GM12878 (cell line): ENCODE measurements around the gene REXO1. TPM values are rescaled to one million over a fixed set of nuclear protein-coding genes. Genes with fewer than 3 reads are reported as not detected.

Source experiments
- ATAC-seq: fragments of 200-7000 bp; cut with Tn5 transposase; 3 replicates; pipeline ENCODE4 v1.9.1; 2020; ENCODE audit warnings: mild to moderate bottlenecking, moderate library complexity
- BruUV-seq: library from RNA; stranded (reverse); fragments of 400-500 nt; replicated peaks from 2 replicates; lab custom pipeline; 2021; lab: Mats Ljungman, UMichigan
- CTCF ChIA-PET: fragments of 300-600 bp; sonication (Branson Sonifier 250); formaldehyde crosslinking; extraction: SDS; loops from one replicate; lab custom pipeline; 2021; ENCODE audit warnings: inconsistent platforms; lab: Yijun Ruan, JAX
- POLR2A ChIA-PET: fragments of 350-600 bp; formaldehyde crosslinking; extraction: SDS; loops from one replicate; lab custom pipeline; 2021; ENCODE audit warnings: inconsistent platforms; lab: Charles Lee
- RAD21 ChIA-PET: fragments of 300-600 bp; sonication (Branson Sonifier 250); formaldehyde crosslinking; loops from one replicate; lab custom pipeline; 2023; ENCODE audit warnings: antibody characterized with exemption; ENCODE audit not compliant: unreplicated experiment; lab: Charles Lee
- SMC1A ChIA-PET: fragments of 300-600 bp; sonication (Branson Sonifier 250); formaldehyde crosslinking; loops from one replicate; lab custom pipeline; 2023; ENCODE audit not compliant: unreplicated experiment, uncharacterized antibody; lab: Charles Lee
- DNase-seq: peaks from one replicate; pipeline ENCODE4 v3.0.0-alpha.2; 2011; ENCODE audit warnings: low read depth, low spot score
- FAIRE-seq: peaks from 3 replicates; lab custom pipeline; 2011; peaks lifted over from hg19 to GRCh38; lab: Jason Lieb, UNC
- H2AFZ ChIP-seq: 2 replicates; pipeline ENCODE4 v1.6.0; 2011; ENCODE audit warnings: low read depth, low read length, control low read depth; ENCODE audit not compliant: control insufficient read depth
- H3K27ac ChIP-seq: 2 replicates; pipeline ENCODE4 v1.5.1; 2011; ENCODE audit warnings: control low read depth; ENCODE audit not compliant: control insufficient read depth, insufficient read depth
- H3K27me3 ChIP-seq, 2 experiments: replicated peaks in 1 of 2; 2 replicates each; pipeline versions ENCODE4 v1.6.0 to v1.6.1; 2011; ENCODE audit warnings: low read length in 1 of 2; ENCODE audit not compliant: control insufficient read depth in 2 of 2, insufficient read depth in 2 of 2
- H3K36me3 ChIP-seq, 2 experiments: 2 replicates each; pipeline ENCODE4 v1.5.1; 2011; ENCODE audit warnings: low read length in 1 of 2; ENCODE audit not compliant: control insufficient read depth in 2 of 2, insufficient read depth in 2 of 2
- H3K4me1 ChIP-seq: 2 replicates; pipeline ENCODE4 v1.6.1; 2011; ENCODE audit warnings: mild to moderate bottlenecking, low read length, moderate library complexity, mixed read lengths; ENCODE audit not compliant: control insufficient read depth, insufficient read depth
- H3K4me2 ChIP-seq: 2 replicates; pipeline ENCODE4 v1.6.0; 2011; ENCODE audit warnings: control low read depth; ENCODE audit not compliant: control insufficient read depth, insufficient read depth
- H3K4me3 ChIP-seq: fragments of 200-600 bp; sonication (generic); 2 replicates; pipeline ENCODE4 v1.5.1; 2016
- H3K79me2 ChIP-seq: 2 replicates; pipeline ENCODE4 v1.6.0; 2011; ENCODE audit warnings: low read length; ENCODE audit not compliant: control insufficient read depth, insufficient read depth
- H3K9ac ChIP-seq: 2 replicates; pipeline ENCODE4 v1.8.0; 2011; ENCODE audit warnings: low read length, control low read depth, mixed read lengths; ENCODE audit not compliant: control insufficient read depth, insufficient read depth
- H3K9me3 ChIP-seq: replicated peaks from 3 replicates; pipeline ENCODE4 v1.5.1; 2011; ENCODE audit warnings: mild to moderate bottlenecking, low read length; ENCODE audit not compliant: control insufficient read depth, insufficient read depth
- H4K20me1 ChIP-seq: 2 replicates; pipeline ENCODE4 v1.6.0; 2011; ENCODE audit not compliant: control insufficient read depth, insufficient read depth
- EGR1 ChIP-seq, 2 experiments: IDR thresholded peaks; 1 replicate in 1 of 2; 2 replicates in 1 of 2; pipeline ENCODE4 v1.6.1; 2011 to 2012; ENCODE audit warnings: low read depth in 2 of 2, low read length in 2 of 2, borderline replicate concordance in 1 of 2, mild to moderate bottlenecking in 1 of 2, moderate library complexity in 1 of 2
- ELK1 ChIP-seq: IDR thresholded peaks from 2 replicates; pipeline ENCODE4 v1.6.1; 2012; ENCODE audit warnings: low read depth, low read length, improper control_type of control experiment
- GATAD2B ChIP-seq: fragments of 450-650 bp; conservative IDR thresholded peaks from 2 replicates; pipeline ENCODE4 v1.6.1; 2017; ENCODE audit warnings: low read depth, mild to moderate bottlenecking, moderate library complexity
- MTA2 ChIP-seq: fragments of 450-650 bp; IDR thresholded peaks from 2 replicates; pipeline ENCODE4 v1.6.1; 2016; ENCODE audit warnings: low read depth, mild to moderate bottlenecking, moderate library complexity
- MYC ChIP-seq: IDR thresholded peaks from 2 replicates; pipeline ENCODE4 v1.6.1; 2011; ENCODE audit warnings: mild to moderate bottlenecking, low read length, moderate library complexity, inconsistent platforms; ENCODE audit not compliant: insufficient read depth, insufficient replicate concordance, insufficient read length, severe bottlenecking
- NFIC ChIP-seq: IDR thresholded peaks from 2 replicates; pipeline ENCODE4 v1.6.1; 2012; ENCODE audit warnings: low read depth, mild to moderate bottlenecking, inconsistent platforms, low read length, moderate library complexity
- POLR2A ChIP-seq: IDR thresholded peaks from 2 replicates; pipeline ENCODE4 v1.6.1; 2011; ENCODE audit warnings: low read depth, mild to moderate bottlenecking, low read length
- SIN3A ChIP-seq: IDR thresholded peaks from 2 replicates; pipeline ENCODE4 v1.6.1; 2012; ENCODE audit warnings: low read depth, low read length, improper control_type of control experiment
- ZNF207 ChIP-seq: fragments of 450-650 bp; IDR thresholded peaks from 2 replicates; pipeline ENCODE4 v1.6.1; 2014; ENCODE audit warnings: antibody characterized with exemption, mild to moderate bottlenecking, borderline replicate concordance
- ZNF687 ChIP-seq: fragments of 450-650 bp; IDR thresholded peaks from 2 replicates; pipeline ENCODE4 v1.6.1; 2017; ENCODE audit warnings: mild to moderate bottlenecking, moderate library complexity
- WGBS: methylation state at CpG from one replicate; pipeline ENCODE4 v1.1.6; 2016; ENCODE audit warnings: low lambda C conversion rate; ENCODE audit not compliant: insufficient replicate concordance, insufficient coverage; ENCODE audit errors: missing lambda C conversion rate; 5-methylcytosine and 5-hydroxymethylcytosine counted together
- in situ Hi-C: fragments of 300-500 bp; cut with MboI; formaldehyde crosslinking; loops from 9 replicates; pipeline ENCODE4 v1.14.3; 2018; ENCODE audit warnings: mixed read lengths
- intact Hi-C: fragments of 100-400 bp; cut with micrococcal nuclease; formaldehyde crosslinking; loops from one replicate; pipeline ENCODE4 v1.14.2; 2022; ENCODE audit not compliant: unreplicated experiment
- polyA plus RNA-seq, 11 experiments: library from polyadenylated mRNA; depleted of rRNA in 4 of 11; unstranded in 6 of 11; stranded (reverse) in 5 of 11; fragments of >200 nt; fragmentation: Nextera tagmentation in 4 of 11; fragmentation: Illumina TruSeq in 1 of 11; extraction: Ambion mirVana in 4 of 11; extraction: Trizol in 1 of 11; gene quantifications; 1 replicate in 1 of 11; 2 replicates in 10 of 11; pipeline versions ENCODE4 v1.2.1 to v1.2.3, GENCODE V29; 2011 to 2016; ENCODE audit warnings: inconsistent platforms in 2 of 11, missing spikeins in 2 of 11, low read depth in 1 of 11
- total RNA-seq, 4 experiments: library from RNA; depleted of rRNA in 3 of 4; stranded (reverse); fragments of >200 nt in 3 of 4; fragmentation: Illumina TruSeq in 1 of 4; extraction: Trizol in 1 of 4; gene quantifications; 2 replicates each; pipeline versions ENCODE4 v1.2.1 to v1.2.3, GENCODE V29; 2013 to 2021

REXO1 gene
- total and polyA plus RNA-seq, 10 of the 15 experiments (the other 5 are each of a cell fraction or from before 2014, with no cell fraction given), result 0.03 to 45.2 (median 8.4) TPM

- TF ChIP-seq ELK1, result 0 out of 2 replicates have a peak, but pooled peaks have one; percentile 23
Measured at GRCh38 chr19:1856345-1856697, 8.0 kb upstream of the REXO1 start (continued).

GRCh38 chr19:1855828-1856255 is 7.6 kb upstream of the REXO1 start:
- SMC1A ChIA-PET, result no interaction called here
- Histone ChIP-seq H2AFZ (no peak overlapping the region), H3K9ac (peak overlapping the region; percentile 80), H3K4me3 (peak overlapping the region; percentile 82), H3K27me3 (no peaks in the 10 kb centered on the region), H3K4me1 (peaks cover 21% of the 10 kb centered on the region), H3K27ac (peak overlapping the region; percentile 87), H3K4me2 (peak overlapping the region; percentile 96), H3K79me2 (peaks cover 71% of the 10 kb centered on the region), H4K20me1 (peaks cover 3% of the 10 kb centered on the region; the same call in 1 of the 2 replicates), H3K9me3 (no peaks in the 10 kb centered on the region), H3K36me3 (peaks cover 0 to 3% of the 10 kb centered on the region in 2 experiments; a peak in 2 of 4 replicates)
- 2% methylated on average over 13 of the region's 13 CpGs for WGBS
- FAIRE-seq (peak; percentile 18), ATAC-seq (peak; percentile 18), DNase-seq (no peak)
- POLR2A ChIA-PET, result interaction anchor here (0.6 to 1.6 kb wide), 3 partner anchors 20 to 236 kb away, joined by 4 to 6 read pairs (median 6); no protein-coding TSS in a partner anchor
- TF ChIP-seq GATAD2B (peak; percentile 30; the same call in 1 of the 2 replicates), SIN3A (peak; percentile 25; the same call in 1 of the 2 replicates), ZNF207 (no peak), MYC (peak; percentile 1), POLR2A (0 out of 2 replicates have a peak, but pooled peaks have one; percentile 5), MTA2 (peak; percentile 19; the same call in 1 of the 2 replicates), NFIC (no peak), EGR1 (IDR thresholded peaks at IDR 0.05; ENCODE audit: borderline replicate concordance in 1 of 2, low read depth in 2 of 2, low read length in 2 of 2) (no peak), ZNF687 (no peak; the same call in none of the 2 replicates)
- RAD21 ChIA-PET, result interaction anchor here (1.0 to 1.6 kb wide), 3 partner anchors 9 to 48 kb away, joined by 3 to 6 read pairs (median 5); no protein-coding TSS in a partner anchor
- no TSS peak for BruUV-seq
- intact Hi-C loops, result no loop called here
- in situ Hi-C loops, result loop anchor here (25.0 kb wide), 1 partner anchor 1506 kb away; the partner anchor contains the start of gene NFIC
- CTCF ChIA-PET, result interaction anchor here (0.8 to 0.9 kb wide), 2 partner anchors 41 to 87 kb away, joined by 3 to 4 read pairs; no protein-coding TSS in a partner anchor
